ENCODE measurements around the gene LRRC75B. TPM values are rescaled to one million over a fixed set of nuclear protein-coding genes. Genes with fewer than 3 reads are reported as not detected.

Gene LRRC75B
- total RNA-seq, 1 donor from 2014 or later: 5.6 TPM

DNA sequence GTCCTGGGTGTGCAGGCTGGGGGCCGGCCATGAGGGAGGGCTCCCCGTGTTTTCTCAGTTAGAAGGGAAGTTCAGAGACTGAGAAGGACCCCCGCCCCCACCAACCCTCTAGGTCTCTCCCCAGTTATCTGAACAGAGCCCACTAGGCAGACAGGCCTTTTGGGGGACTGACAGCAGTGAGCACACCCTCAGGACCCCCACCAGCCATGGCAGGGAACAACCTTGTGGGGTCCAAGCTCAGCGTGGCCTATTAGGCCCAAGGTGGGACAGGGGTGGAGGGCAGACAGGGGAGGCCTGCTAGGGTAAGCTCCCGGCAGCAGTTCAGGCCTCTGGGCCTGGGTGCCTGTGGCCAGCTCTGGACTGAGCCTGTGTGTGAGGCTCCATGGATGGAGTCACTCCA is 5.6 kb downstream of the LRRC75B start:
- intact Hi-C loops (cut with micrococcal nuclease): no loop called here

DNA sequence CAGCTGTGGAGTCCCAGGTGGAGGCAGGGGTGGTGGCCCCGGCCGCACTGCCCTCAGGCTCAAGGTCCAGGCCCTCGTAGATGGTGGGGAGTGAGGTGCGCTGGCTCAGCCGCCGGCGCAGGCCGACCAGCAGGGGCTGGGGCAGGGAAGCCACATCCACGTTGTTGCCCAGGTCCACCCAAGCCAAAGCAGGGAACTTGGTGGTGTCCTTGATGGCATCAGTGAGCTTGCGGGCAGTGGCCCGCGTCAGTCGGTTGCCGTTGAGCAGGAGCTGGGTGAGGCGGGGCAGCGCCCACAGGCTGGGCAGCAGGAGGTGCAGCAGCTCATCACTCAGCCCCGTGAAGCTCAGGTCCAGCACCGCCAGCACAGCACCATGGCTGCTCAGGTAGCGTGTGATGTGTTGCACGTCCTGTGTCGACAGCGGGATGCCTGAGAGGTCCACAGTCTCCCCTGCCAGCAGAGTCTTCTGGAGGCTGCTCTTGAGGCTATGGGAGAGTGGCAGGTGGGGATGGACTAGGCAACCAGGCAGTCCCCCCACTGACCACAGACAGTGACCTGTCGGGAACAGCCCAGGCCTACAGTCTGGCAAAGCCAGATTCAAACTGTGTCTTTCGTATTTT is 6.8 kb downstream of the LRRC75B start:
- Histone ChIP-seq H3K9me3 (replicated peaks) (no peaks in the 10 kb centered on the region), H3K4me1 (peaks cover 22% of the 10 kb centered on the region), H3K4me3 (no peak overlapping the region), H3K27ac (replicated peaks) (no peak overlapping the region), H3K36me3 (peaks cover 10% of the 10 kb centered on the region), H3K27me3 (ENCODE audit: low read depth) (no peaks in the 10 kb centered on the region)
- no peak for DNase-seq
- TF ChIP-seq, protein P1, sequence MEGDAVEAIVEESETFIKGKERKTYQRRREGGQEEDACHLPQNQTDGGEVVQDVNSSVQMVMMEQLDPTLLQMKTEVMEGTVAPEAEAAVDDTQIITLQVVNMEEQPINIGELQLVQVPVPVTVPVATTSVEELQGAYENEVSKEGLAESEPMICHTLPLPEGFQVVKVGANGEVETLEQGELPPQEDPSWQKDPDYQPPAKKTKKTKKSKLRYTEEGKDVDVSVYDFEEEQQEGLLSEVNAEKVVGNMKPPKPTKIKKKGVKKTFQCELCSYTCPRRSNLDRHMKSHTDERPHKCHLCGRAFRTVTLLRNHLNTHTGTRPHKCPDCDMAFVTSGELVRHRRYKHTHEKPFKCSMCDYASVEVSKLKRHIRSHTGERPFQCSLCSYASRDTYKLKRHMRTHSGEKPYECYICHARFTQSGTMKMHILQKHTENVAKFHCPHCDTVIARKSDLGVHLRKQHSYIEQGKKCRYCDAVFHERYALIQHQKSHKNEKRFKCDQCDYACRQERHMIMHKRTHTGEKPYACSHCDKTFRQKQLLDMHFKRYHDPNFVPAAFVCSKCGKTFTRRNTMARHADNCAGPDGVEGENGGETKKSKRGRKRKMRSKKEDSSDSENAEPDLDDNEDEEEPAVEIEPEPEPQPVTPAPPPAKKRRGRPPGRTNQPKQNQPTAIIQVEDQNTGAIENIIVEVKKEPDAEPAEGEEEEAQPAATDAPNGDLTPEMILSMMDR (IDR thresholded peaks at IDR 0.05; ENCODE audit: borderline replicate concordance): no peak
- intact Hi-C loops (cut with micrococcal nuclease): no loop called here

More for the DNA sequence above, 5.6 kb downstream of the LRRC75B start:
- peaks cover 10% of the 10 kb centered on the region for H3K36me3 ChIP-seq
- no peaks in the 10 kb centered on the region for H3K27me3 ChIP-seq (ENCODE audit: low read depth)
- H3K4me1 ChIP-seq: peaks cover 26% of the 10 kb centered on the region
- TF ChIP-seq, protein P1 (IDR thresholded peaks at IDR 0.05; ENCODE audit: borderline replicate concordance): no peak
- no peak for DNase-seq
- H3K9me3 ChIP-seq (replicated peaks): no peaks in the 10 kb centered on the region
- H3K4me3 ChIP-seq: no peak overlapping the region
- no peak overlapping the region for H3K27ac ChIP-seq (replicated peaks)

DNA sequence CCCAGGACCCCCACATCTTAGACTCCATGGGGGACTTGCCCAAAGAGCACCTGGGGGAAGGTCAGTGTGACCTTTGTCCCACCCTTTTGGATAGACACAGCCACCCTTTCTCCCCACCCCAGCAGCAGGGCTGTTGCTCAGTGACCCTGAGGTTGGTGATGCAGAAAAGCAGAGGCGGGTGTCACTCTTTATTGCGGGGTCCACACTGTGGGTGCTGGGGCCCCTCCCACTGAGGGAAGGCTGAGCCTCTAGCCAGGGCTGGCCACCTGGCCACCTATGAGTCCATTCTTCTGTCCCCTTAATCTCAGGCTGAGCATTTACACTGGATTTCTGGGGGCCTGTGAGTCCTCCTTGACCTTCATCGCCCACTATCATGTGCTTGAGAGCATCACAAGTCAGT is 7.4 kb downstream of the LRRC75B start:
- H3K4me3 ChIP-seq: no peak overlapping the region
- H3K27ac ChIP-seq (replicated peaks): no peak overlapping the region
- TF ChIP-seq, protein P1 (IDR thresholded peaks at IDR 0.05; ENCODE audit: borderline replicate concordance): no peak
- no peaks in the 10 kb centered on the region for H3K27me3 ChIP-seq (ENCODE audit: low read depth)
- no peak for DNase-seq
- intact Hi-C loops (cut with micrococcal nuclease): no loop called here
- peaks cover 22% of the 10 kb centered on the region for H3K4me1 ChIP-seq
- H3K9me3 ChIP-seq (replicated peaks): no peaks in the 10 kb centered on the region
- peaks cover 10% of the 10 kb centered on the region for H3K36me3 ChIP-seq

DNA sequence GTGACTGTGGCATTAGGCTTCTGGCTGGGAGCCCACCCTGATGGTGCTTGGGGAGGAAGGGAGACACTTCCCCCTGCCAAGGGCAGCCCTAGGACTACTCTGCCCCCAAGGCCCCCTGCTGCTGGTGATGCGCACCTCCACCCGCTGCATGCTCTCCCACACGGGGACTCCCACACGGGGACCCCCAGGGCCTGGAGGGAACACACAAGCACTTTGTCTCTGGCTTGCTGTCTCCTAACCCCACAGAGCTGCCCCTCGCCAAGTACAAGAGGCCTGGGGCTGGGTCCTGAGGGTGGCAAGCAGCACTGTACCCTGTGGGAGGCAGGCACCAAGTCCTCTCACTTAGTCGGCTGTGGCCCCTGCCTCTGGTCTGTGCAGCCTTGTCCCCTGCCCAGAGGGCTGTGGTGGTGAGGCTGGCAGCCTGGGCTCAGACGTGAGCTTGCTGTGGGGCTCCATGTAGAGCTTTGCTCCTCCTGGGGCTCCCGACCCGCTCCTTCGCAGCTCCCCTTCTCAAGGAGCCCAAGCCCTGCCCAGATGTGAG is 7.9 kb downstream of the LRRC75B start:
- no peak overlapping the region for H3K27ac ChIP-seq (replicated peaks)
- H3K27me3 ChIP-seq (ENCODE audit: low read depth): no peaks in the 10 kb centered on the region
- H3K4me3 ChIP-seq: no peak overlapping the region
- peaks cover 10% of the 10 kb centered on the region for H3K36me3 ChIP-seq
- H3K9me3 ChIP-seq (replicated peaks): no peaks in the 10 kb centered on the region
- H3K4me1 ChIP-seq: peaks cover 22% of the 10 kb centered on the region
- intact Hi-C loops (cut with micrococcal nuclease): no loop called here
- TF ChIP-seq, protein P1 (IDR thresholded peaks at IDR 0.05; ENCODE audit: borderline replicate concordance): no peak
- DNase-seq: no peak

DNA sequence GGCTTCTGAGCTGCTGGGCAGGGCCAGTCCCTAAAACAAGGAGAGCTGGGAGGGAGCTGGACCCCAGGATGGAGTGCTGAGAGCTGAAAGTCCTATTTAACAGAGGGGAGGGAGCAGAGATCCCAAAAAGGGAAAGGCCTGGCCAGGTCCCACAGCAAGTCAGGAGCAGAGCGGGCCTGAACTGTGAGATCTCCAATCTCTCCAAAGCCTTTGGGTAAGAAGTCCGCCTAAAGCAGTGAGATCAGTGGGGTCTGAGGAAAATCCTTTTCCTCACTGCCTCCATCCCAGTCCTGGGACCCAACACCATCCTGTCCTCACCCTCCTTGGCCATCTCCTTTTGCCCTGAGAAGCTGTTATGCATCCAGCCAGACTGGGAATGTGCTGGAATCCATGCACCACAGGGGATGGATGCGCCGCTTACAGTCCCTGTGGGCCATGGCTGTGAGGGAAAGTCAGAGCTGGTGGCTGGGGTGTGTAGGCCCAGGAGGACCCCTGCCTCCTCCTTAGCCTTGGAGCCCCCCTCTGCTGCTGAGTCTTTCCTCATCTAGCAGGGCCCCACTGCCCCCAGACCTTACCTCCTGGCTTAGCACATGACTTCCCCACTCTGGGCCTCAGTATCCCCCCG is 8.6 kb downstream of the LRRC75B start:
- Histone ChIP-seq H3K9me3 (replicated peaks) (no peaks in the 10 kb centered on the region), H3K27ac (replicated peaks) (peak overlapping the region; percentile 71), H3K27me3 (ENCODE audit: low read depth) (no peaks in the 10 kb centered on the region), H3K36me3 (peaks cover 8% of the 10 kb centered on the region), H3K4me1 (peaks cover 22% of the 10 kb centered on the region), H3K4me3 (peak overlapping the region; percentile 39)
- intact Hi-C loops (cut with micrococcal nuclease): no loop called here
- TF ChIP-seq, protein P1 (IDR thresholded peaks at IDR 0.05; ENCODE audit: borderline replicate concordance): no peak
- DNase-seq: no peak
